ENCODE results near the gene PTGDS. TPM values are rescaled to one million over a fixed set of nuclear protein-coding genes. Genes with fewer than 3 reads are reported as not detected.

PTGDS gene
- total and polyA plus RNA-seq, 9 of the 15 experiments (the other 6 are each of a cell fraction or from before 2014, with no cell fraction given) = 0.46 to 7.1 (median 2.0) TPM

- no peak for TF ChIP-seq ZNF511 (CRISPR knock-in tag; IDR thresholded peaks at IDR 0.05)
- TF ChIP-seq XRCC4 (IDR thresholded peaks at IDR 0.05; ENCODE audit: extremely low read depth, insufficient read depth, insufficient read length) = no peak
- no peak for TF ChIP-seq TAF1 (IDR thresholded peaks at IDR 0.05; ENCODE audit: control insufficient read depth, extremely low read depth, insufficient read depth, low read length, severe bottlenecking)
- TF ChIP-seq PHB2 (IDR thresholded peaks at IDR 0.05; ENCODE audit: low read depth) = no peak
- no peak for TF ChIP-seq TFAM (CRISPR knock-in tag; conservative IDR thresholded peaks at IDR 0.05)
These were observed 21.9 kb upstream of the PTGDS start (continued) for GRCh38 chr9:136955202-136955942.

GRCh38 chr9:136955943-136956335, 21.4 kb upstream of the PTGDS start:
- no peak for FAIRE-seq
- Histone ChIP-seq H3K27ac (ENCODE audit: extremely low read depth, low read depth, low read length) (no peak overlapping the region), H3K36me3 (ENCODE audit: control insufficient read depth, insufficient read depth, low read length) (no peaks in the 10 kb centered on the region), H3K27me3 (ENCODE audit: control insufficient read depth in 2 of 2, insufficient read depth in 2 of 2, low read length in 2 of 2) (peaks cover 2 to 7% of the 10 kb centered on the region in 2 experiments; a peak in 3 of 5 replicates), H4K20me1 (replicated peaks; ENCODE audit: control insufficient read depth, insufficient read depth, low read length) (0 out of 2 replicates have a peak, but pooled peaks cover 4% of the 10 kb centered on the region), H2AFZ (ENCODE audit: low read depth, low read length) (no peak overlapping the region), H3K9me3 (replicated peaks; ENCODE audit: control insufficient read depth, insufficient read depth, low read depth, low read length) (no peaks in the 10 kb centered on the region), H3K9me1 (ENCODE audit: control insufficient read depth, insufficient read depth, low read length) (no peaks in the 10 kb centered on the region), H3K9ac (ENCODE audit: insufficient read depth in 1 of 2, low read depth in 2 of 2, low read length in 2 of 2) (no peak overlapping the region; a peak in 1 of 4 replicates), H3K4me3 (no peak overlapping the region), H3K4me1 (replicated peaks in 1 of 2; ENCODE audit: control insufficient read depth in 2 of 2, insufficient read depth in 2 of 2, low read length in 2 of 2) (peaks cover 0 to 61% of the 10 kb centered on the region in 2 experiments; a peak in 2 of 5 replicates), H3K4me2 (ENCODE audit: insufficient read depth, low read length) (no peak overlapping the region), H3K79me2 (ENCODE audit: control insufficient read depth, insufficient read depth, low read length) (no peaks in the 10 kb centered on the region)
- CTCF ChIA-PET (ENCODE audit: low intra/inter-chr PET ratio) = no interaction called here
- WGBS (ENCODE audit: insufficient coverage, low coverage, missing lambda C conversion rate) = 9% methylated on average over 9 of the region's 9 CpGs
- DNase-seq (ENCODE audit: extremely low read depth in 1 of 4, low spot score in 3 of 4) = no peak
- TF ChIP-seq SAFB2 (IDR thresholded peaks at IDR 0.05; ENCODE audit: borderline replicate concordance, low read depth, low read length, severe bottlenecking) (no peak), ZNF217 (CRISPR knock-in tag; IDR thresholded peaks at IDR 0.05) (no peak), TFAM (CRISPR knock-in tag; conservative IDR thresholded peaks at IDR 0.05) (no peak), SP2 (IDR thresholded peaks at IDR 0.05; ENCODE audit: extremely low read depth, low read depth, low read length, poor library complexity, severe bottlenecking) (no peak), CSDE1 (IDR thresholded peaks at IDR 0.05) (no peak), HLTF (IDR thresholded peaks at IDR 0.05) (no peak), PREB (CRISPR knock-in tag; IDR thresholded peaks at IDR 0.05) (no peak), PTRF (tag; IDR thresholded peaks at IDR 0.05) (no peak), CEBPB (tag; IDR thresholded peaks at IDR 0.05) (no peak), MYBL2 (IDR thresholded peaks at IDR 0.05; ENCODE audit: low read depth) (no peak), MYBL2 (CRISPR knock-in tag; IDR thresholded peaks at IDR 0.05; ENCODE audit: borderline replicate concordance) (no peak), RFX1 (IDR thresholded peaks at IDR 0.05) (no peak), MCM3 (IDR thresholded peaks at IDR 0.05) (no peak), NFATC3 (IDR thresholded peaks at IDR 0.05) (no peak), ID3 (CRISPR knock-in tag; IDR thresholded peaks at IDR 0.05) (no peak), ID3 (tag; IDR thresholded peaks at IDR 0.05) (no peak), ZNF57 (CRISPR knock-in tag; IDR thresholded peaks at IDR 0.05) (no peak), NR2F6 (CRISPR knock-in tag; IDR thresholded peaks at IDR 0.05) (no peak)
- in situ Hi-C loops (cut with MboI) = no loop called here
- no TSS peak for BruUV-seq (replicated peaks)
- intact Hi-C loops (cut with micrococcal nuclease) = no loop called here
- POLR2A ChIA-PET = no interaction called here
- ATAC-seq = no peak
